Ishikawa (cell line): ENCODE data around the gene COX14.

Source experiments
- TAF1 ChIP-seq: IDR thresholded peaks from 2 replicates; pipeline ENCODE4 v1.6.1; 2012; ENCODE audit warnings: low read depth, mild to moderate bottlenecking
- YY1 ChIP-seq: IDR thresholded peaks from 2 replicates; pipeline ENCODE4 v1.6.1; 2012; ENCODE audit warnings: low read depth

DNA sequence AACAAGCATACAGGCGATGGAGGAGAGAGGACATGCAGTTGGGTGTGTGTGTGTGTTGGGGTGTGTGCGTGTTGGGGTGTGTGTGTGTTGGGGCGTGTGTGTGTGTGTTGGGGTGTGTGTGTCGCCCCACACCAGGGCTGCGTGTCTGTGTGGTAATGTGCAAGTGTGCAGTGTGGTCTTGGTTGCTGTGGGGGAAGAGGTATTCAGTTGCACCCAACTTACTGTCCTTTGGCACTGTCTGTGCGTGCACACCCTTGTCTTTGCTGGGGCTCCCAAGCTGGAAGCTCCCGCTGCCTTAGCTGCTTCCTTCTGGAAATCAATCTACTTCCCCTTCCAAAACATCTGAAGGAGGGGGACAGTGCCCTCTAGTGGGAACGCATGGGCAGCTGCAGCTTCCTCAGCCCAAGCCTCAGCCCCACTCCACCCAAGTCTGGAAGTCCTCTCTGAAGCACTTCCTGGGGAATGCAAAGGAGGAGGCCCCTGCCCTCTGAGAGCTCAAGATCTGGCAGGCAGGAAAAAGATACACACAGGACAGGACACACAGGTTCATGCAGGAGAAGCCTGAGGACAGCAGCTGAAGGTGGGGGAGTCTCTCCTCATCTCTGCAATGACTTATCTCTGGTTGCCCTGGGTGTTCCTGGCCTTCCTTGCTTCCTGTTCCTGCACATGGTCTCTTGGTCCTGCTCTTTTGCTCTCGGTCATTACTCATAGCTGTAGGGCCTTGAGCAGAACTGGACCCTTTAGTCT, 41.5 kb upstream of the COX14 start:
- TF ChIP-seq TAF1 (no peak), YY1 (no peak)
